GM19395 (cell line): ENCODE data around the gene CDC42BPA.

Experiments
- ATAC-seq: cut with Tn5 transposase; IDR thresholded peaks from one replicate; pipeline ENCODE4 v1.9.1; 2021; ENCODE audit warnings: mild to moderate bottlenecking, moderate library complexity; ENCODE audit not compliant: unreplicated experiment

CDC42BPA gene

DNA sequence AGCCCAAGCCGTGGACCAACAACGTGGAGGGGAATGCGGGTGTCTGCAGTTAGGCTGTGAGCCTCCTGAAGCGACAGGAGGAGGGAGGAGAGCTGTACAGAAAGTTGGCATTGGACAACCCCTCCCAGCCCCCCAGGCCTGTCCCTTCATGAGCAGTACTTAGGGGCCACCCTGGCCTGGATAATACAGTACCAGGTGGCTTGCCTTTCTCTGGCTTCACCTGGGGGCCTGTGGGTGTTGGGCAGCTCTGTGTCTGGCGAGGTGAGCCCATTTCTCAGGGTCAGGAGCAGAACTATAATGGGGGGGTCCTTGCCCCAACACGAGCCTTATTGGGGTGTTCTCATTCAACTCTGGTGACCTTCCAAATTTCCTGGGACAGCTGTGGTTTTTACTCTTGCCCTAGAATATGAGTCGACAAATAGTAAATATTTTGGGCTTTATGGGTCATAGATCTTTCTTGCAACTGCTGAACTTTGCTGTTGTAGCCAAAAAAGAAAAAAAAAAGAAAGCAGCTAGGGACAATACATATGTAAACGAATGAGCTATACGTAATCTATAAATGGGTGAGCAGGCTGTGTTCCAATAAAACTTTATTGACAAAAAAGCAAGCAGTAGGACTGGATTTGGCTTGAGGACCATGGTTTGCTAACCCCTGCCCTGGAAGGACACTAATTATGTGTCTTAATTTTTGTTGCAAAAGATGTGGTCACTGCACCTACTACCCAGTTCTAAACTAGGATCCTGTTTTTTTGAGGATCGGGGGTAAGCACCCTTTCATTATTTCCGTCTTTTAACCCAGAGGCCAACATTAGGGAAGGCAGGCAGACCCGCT is 366.8 kb downstream of the CDC42BPA start:
- ATAC-seq, result no peak

DNA sequence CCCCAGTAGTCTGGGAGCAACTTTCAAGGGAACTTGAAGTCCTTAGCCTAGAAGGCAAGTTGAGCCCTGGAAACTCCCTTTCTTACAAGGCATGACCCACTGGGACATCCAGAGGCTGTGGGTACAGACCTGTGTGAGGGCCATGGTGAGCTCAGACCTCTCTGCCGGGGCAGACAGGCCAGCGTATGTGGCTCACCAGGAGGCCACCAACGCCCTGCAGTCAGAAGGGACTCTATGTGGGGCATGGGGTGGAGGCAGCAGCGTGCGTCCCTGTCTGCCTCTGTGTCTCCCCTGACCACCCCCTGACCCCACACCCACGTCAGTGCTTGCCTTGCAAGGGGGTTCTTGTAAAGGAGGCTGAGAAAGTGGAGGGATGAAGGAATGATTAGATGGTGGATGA is 367.4 kb downstream of the CDC42BPA start:
- ATAC-seq, result no peak

DNA sequence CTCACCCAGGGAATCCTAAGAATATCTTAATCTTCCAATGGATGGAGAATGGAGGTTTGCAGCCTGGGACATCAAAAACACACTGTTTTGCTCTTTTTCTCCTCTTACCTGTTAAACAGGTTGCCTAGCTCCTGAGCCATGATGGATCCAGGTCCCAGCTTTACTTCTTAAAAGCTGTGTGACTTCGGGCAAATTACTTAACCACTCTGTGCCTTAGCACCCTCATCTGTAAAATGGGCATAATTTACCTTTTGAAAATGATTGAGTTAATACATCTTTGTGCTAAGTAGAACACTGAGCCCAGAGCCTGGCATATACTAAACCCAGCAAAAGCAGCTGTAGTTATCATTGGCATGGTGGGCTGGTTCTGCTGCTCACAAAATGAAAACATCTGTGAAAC is 368.0 kb downstream of the CDC42BPA start:
- ATAC-seq, result no peak

DNA sequence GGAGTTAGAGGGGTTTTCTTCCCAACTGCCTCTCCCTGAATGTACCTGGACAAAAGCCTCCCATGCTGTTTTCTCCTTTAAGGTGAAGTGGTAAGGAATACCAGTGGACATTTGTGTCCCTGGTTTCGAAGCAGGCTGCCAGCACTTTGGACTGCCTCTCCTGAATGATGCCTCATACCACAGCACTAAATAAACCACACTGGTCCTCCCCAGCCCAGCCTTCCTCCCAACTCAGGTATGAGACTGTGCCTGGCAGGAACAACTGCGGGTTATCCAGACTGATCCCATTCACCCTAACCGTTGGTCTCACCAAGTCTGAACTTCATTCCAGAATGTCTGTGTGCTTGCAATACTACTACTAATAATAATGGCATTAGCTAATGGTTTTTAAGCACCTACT is 368.9 kb downstream of the CDC42BPA start:
- no peak for ATAC-seq

DNA sequence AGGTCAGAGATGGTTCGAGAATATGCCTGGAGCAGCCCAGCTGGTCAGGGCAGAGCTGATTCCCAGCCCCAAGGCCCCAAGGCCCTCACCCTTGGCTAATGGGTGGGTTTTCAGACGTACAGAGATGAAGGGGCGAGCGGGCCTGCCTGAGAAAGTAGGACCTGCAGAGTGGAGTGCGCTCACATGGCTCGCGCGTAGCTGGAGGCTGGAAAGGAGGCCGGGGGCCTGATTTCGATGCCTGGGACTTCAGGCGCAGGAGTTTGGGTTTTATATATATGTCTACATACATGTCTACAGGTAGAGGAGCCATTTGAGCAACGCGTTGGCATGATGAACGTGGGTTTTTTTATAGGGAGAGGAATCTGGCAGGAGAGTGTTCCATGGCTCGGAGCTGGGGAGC is 369.3 kb downstream of the CDC42BPA start:
- ATAC-seq, result no peak

DNA sequence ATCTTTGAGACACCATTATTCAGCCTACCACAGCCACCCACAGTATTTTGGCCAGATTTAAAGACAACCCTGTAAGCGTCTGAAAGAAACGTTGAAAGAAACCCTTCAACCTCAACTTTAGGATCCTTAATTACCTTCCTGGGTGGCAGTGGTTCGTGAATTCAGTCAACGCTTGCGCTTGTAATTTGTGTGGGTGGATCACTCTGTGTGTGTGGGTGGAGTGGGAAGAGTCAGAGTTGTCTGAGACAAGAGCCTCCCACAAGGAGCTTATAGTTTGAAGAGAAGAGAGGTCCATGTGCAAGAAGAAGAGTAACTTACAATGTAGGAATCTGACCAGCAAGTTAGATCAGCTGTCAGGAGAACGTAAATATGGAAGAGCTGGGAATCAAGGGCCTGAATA is 369.8 kb downstream of the CDC42BPA start:
- no peak for ATAC-seq

DNA sequence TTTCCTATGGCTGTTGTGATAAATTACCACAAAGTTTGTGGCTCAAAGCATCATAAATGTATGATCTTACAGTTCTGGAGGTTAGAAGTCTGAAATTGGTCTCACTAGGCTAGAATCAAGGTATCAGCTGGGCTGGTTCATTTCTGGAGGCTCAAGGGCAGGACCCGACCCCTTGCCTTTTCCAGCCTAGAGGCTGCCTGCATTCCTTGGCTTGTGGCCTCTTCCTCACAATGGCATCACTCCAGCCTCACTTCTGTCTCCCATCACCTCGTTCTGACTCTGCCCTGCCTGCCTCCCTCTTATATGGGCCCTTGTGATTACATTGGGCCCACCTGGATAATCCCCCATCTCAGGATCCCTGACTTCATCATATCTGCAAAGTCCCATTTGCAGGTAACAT is 370.2 kb downstream of the CDC42BPA start:
- no peak for ATAC-seq

DNA sequence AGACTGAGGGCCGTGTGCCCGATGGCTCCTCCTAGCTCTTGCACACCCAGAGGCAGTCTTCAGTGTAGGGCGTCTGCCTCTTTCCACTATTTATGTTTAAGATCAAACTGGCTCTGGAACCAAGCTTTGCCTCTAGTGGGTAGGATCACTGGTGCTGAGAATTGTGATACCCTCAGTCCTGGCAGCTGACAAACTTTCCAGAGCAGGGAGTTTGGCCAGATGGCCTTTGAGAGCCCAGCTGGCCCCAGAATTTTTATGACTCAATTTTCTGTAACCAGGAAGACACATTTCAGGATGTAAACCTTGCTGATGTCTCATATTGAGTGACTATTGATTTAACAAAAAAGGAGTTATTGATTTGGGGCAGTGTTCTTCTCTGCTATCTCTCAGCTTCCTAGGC is 371.5 kb downstream of the CDC42BPA start:
- ATAC-seq, result no peak

DNA sequence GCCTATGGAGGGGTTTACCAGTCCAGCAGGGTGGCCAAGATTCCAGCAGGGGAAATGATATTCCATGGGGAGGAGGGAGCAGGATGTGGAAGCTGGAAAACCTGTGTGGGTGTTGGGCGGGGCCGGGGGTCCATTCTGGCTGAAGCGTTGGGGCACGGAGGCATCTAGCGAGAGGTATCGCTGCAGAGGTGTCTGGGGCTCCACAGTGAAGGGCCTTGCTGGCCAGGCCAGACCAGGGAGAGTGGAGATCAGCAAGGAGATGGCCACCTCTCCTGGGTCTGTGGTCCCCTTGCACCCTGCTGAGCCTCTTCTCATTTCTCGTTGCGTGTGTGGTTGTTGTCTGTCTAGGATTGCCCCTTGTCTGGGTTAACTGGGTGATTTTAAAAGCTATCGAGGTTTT is 372.0 kb downstream of the CDC42BPA start:
- no peak for ATAC-seq

DNA sequence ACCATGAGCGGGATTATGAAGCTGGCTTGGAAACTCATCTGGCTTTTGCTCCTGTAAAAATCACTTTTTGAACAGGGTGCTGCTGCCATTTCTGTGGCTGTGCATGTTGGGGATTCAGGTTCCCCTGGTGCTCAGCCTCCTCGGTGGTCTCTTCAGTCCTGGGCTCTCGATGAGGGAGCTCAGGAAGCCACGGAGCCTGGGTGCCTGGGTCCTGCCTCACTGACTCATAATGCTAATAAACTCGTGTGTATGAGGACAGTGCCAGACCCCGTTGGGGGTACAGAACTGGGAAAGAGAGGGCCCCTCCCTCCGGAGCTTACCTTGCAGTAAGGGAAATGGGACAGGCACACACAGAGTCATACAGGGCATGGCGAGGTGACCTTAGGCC is 372.4 kb downstream of the CDC42BPA start:
- ATAC-seq, result no peak

DNA sequence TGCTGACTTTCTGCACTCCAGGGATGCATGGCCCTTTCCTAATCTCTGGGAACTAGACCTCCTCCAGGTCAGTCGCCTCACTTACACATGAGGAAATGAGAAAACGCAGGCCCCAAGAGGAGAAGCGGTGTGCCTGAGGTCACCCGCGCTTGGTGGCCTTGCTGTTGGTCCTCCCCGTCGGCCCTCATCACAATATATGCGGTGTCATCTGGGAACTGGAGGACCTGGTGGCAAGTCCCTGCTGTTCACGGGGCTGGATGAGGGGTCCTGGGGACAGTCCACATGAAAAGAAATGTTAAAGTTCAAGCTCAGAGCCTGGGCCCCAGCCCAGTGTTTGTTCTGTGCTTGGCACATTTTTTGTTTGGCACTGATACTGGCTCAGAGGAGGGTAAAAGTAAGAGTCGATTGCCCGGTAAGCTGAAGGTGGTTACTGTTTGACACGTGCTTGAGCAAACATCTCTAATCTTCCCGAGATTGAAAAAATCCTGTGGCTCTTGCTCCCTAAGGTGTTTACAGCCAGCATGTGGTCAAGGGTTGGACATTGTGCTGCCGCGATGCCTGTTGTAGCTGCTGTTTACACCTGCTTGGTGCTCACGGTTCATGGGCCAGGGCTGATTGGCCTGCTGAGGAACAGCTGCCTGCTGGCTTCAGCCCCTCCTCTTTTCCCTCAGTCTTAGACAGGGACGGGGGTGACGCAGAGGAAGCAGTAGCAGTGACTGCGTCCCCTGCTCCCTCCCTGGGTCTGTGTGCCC is 373.0 kb downstream of the CDC42BPA start:
- ATAC-seq, result no peak

DNA sequence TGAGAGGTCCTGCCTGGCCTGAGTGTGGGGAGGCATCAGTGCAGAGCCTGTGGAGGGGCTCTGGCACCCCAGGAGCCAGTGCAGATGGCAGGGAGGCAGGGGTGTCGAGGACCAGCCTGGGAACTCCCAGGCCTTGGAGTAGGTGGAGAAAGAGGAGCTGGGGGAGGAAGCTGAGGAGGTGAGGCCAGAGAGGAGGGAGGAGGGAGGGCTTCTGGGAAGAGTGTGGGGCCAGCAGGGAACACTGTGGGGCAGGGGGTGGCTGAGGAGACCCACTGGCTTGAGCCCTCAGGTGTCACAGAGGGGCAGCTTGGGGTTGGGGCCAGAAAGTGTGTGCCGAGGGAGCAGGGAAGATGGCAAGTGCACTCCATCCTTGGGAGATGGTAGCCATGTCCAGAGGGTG is 374.4 kb downstream of the CDC42BPA start:
- ATAC-seq, result no peak

DNA sequence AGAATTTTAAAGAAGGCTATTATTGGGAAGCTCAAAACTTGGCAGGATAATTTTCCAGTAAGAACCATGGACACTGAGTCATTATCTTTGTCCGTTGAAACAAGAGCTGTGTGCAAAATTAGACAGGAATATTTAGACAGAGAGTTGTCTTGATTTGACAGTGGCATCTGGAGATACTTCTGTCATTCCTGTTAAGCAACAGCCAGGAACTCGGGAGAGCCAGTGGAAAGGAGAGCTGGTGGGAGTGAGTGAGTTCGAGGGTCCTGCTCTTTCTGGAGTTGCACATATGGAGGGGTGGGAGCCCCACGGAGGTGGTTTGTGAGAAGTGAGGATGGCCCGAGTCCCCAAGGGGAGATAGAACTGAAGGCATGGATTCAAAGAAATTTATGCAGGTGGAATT is 375.1 kb downstream of the CDC42BPA start:
- no peak for ATAC-seq

DNA sequence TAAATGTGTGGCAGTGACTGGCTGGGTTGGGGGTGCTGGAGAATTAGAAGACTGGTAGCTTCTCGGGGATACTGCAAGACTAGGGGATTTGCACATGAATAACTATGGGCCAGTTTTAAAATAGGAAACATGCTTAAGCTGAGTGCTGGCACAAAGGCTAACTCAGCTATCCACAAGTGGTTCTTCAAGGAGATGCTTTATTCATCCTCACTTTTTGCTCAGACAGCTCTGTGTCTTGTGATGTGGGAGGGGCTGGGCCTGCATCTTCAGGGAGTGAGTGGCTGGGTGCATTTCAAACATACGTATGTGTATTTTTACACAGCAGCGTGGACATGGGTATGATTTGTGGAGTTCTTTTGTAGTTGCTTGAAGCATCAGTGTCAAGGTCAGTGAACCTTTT is 375.9 kb downstream of the CDC42BPA start:
- ATAC-seq, result no peak

DNA sequence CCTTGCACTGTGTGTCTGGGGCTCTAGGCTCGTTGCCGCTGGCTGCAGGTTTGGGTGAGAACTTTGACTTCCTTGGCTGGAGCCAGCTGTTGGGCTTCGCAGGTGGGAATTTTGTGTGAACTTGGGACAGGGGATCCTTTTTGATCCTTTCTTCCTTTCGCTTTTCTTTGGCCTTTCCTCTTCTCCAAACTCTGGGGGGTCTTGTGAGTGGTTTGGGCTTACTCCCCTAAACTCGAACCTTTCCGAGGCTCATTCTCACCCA is 377.6 kb downstream of the CDC42BPA start:
- ATAC-seq, result no peak

DNA sequence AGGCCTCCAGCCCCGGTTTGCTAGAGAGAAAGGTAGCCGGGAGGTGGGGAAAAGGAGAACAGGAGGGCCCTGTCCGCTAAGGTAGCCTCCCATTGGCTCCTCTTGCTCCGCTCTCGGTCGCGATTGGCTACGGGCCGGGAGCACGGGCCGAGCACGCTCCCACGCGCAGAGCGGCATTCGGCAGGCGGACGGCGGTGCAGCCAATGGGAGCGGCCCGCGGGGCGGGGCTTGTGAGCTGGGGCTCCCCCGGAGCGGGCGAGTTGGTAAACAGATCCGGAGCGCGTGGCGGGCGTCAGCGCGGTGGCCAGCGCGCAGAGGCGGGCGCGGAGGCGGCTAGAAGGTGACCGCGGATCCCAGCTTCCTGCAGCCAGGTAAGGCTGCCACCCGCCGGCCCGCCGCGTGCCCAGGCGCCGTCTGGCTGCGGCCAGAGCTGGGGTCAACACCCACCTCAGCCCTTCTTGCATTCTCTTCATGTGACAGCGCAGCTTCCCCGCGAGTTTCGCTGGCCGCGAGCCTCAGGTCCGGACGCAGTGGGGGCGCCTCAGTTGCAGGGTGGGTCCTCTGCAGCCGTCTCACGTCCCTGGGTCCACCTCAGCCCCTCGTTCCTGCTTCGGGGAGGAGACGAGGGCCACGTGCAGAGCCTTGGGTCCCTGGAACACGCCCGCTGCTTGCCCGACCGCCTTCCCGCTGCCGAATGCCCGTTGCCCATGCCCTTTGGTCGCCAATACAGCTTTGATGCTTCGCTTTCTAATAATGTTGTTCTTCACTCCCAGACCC is 378.1 kb downstream of the CDC42BPA start, which contains the start of gene COQ8A:
COQ8A (plus strand) TSS at position 266 of the 777 bp plus-strand sequence. CDS start 21,092 bp downstream, outside the sequence.
- ATAC-seq, result peak; percentile 96
